ENCODE measurements around the gene KDM2A. TPM values are rescaled to one million over a fixed set of nuclear protein-coding genes. Genes with fewer than 3 reads are reported as not detected.
"Not testable (repeated sequence)": the region's sequence is repeated elsewhere in the genome, so short reads cannot be mapped to it uniquely, and the experiment has no call there.

KDM2A gene
- total RNA-seq, 1 experiment from 2014 or later, result 50.4 TPM

- POLR2A ChIA-PET; intact Hi-C loops (cut with micrococcal nuclease); H3K36me3 ChIP-seq (ENCODE audit: control insufficient read depth in 1 of 2, insufficient read depth in 2 of 2, low read length in 2 of 2); RAD21 ChIA-PET (ENCODE audit: low non-redundant PET in 1 of 2, low total read pairs in 2 of 2, uncharacterized antibody in 2 of 2, unreplicated experiment in 2 of 2); H3K4me1 ChIP-seq (ENCODE audit: control insufficient read depth in 1 of 2, insufficient read depth in 2 of 2, low read length in 2 of 2); DNase-seq (ENCODE audit: low read depth, low spot score); ATAC-seq; CTCF ChIA-PET; H3K27ac ChIP-seq (ENCODE audit: low read depth, low read length); H3K9ac ChIP-seq (ENCODE audit: low read length); BruUV-seq (replicated peaks); H2AFZ ChIP-seq (ENCODE audit: low read depth, low read length, poor library complexity, severe bottlenecking); H3K9me3 ChIP-seq (ENCODE audit: control insufficient read depth in 1 of 2, insufficient read depth in 1 of 2, low read depth in 1 of 2, low read length in 2 of 2); H3K4me2 ChIP-seq (ENCODE audit: low read length); H3K79me2 ChIP-seq (ENCODE audit: insufficient read depth, low read length); H3K4me3 ChIP-seq (replicated peaks in 1 of 2; ENCODE audit: low read depth in 1 of 2, low read length in 2 of 2); H3K27me3 ChIP-seq (ENCODE audit: insufficient read depth, low read length); H3K9me2 ChIP-seq (ENCODE audit: insufficient read depth); H4K20me1 ChIP-seq (ENCODE audit: insufficient read depth): not testable (repeated sequence)
Observed at GRCh38 chr11:67198781-67199180, 79.7 kb downstream of the KDM2A start.

GRCh38 chr11:67199751-67200150 is 80.7 kb downstream of the KDM2A start:
- no peak overlapping the region for H3K27ac ChIP-seq (ENCODE audit: low read depth, low read length)
- CTCF ChIA-PET, result no interaction called here
- TF ChIP-seq SP1 (IDR thresholded peaks at IDR 0.05; ENCODE audit: low read depth) (no peak), REST (IDR thresholded peaks at IDR 0.05; ENCODE audit: low read depth) (no peak), YY1 (IDR thresholded peaks at IDR 0.05; ENCODE audit: extremely low read depth, insufficient replicate concordance, low read depth, low read length) (no peak), ELF1 (IDR thresholded peaks at IDR 0.05; ENCODE audit: borderline replicate concordance, low read depth) (no peak), POLR2A (IDR thresholded peaks at IDR 0.05; ENCODE audit: borderline replicate concordance, extremely low read depth, insufficient read depth, insufficient read length) (no peak), TCF7L2 (IDR thresholded peaks at IDR 0.05; ENCODE audit: borderline replicate concordance, extremely low read depth, insufficient read depth, insufficient read length) (no peak)
- H3K9ac ChIP-seq (ENCODE audit: low read length), result no peak overlapping the region
- ATAC-seq (no peak), DNase-seq (ENCODE audit: low read depth, low spot score) (no peak)
- H3K79me2 ChIP-seq (ENCODE audit: insufficient read depth, low read length), result no peaks in the 10 kb centered on the region
- no peak overlapping the region for H3K4me3 ChIP-seq (replicated peaks in 1 of 2; ENCODE audit: low read depth in 1 of 2, low read length in 2 of 2)
- no peaks in the 10 kb centered on the region for H3K9me3 ChIP-seq (ENCODE audit: control insufficient read depth in 1 of 2, insufficient read depth in 1 of 2, low read depth in 1 of 2, low read length in 2 of 2)
- POLR2A ChIA-PET, result no interaction called here
- RAD21 ChIA-PET (ENCODE audit: low non-redundant PET in 1 of 2, low total read pairs in 2 of 2, uncharacterized antibody in 2 of 2, unreplicated experiment in 2 of 2), result no interaction called here
- BruUV-seq (replicated peaks), result no TSS peak
- no peaks in the 10 kb centered on the region for H3K27me3 ChIP-seq (ENCODE audit: insufficient read depth, low read length)
- H4K20me1 ChIP-seq (ENCODE audit: insufficient read depth), result no peaks in the 10 kb centered on the region
- H3K9me2 ChIP-seq (ENCODE audit: insufficient read depth), result no peaks in the 10 kb centered on the region
- H3K4me2 ChIP-seq (ENCODE audit: low read length), result no peak overlapping the region
- no peak overlapping the region for H2AFZ ChIP-seq (ENCODE audit: low read depth, low read length, poor library complexity, severe bottlenecking)
- H3K36me3 ChIP-seq (ENCODE audit: control insufficient read depth in 1 of 2, insufficient read depth in 2 of 2, low read length in 2 of 2), result peaks cover 0 to 3% of the 10 kb centered on the region in 2 experiments; a peak in 1 of 4 replicates
- H3K4me1 ChIP-seq (ENCODE audit: control insufficient read depth in 1 of 2, insufficient read depth in 2 of 2, low read length in 2 of 2), result peaks cover 0 to 6% of the 10 kb centered on the region in 2 experiments; a peak in 1 of 4 replicates
- intact Hi-C loops (cut with micrococcal nuclease), result no loop called here

All from HCT116 (cell line).